CD4-positive, alpha-beta memory T cell (primary cell): ENCODE data around the gene CPE. TPM values are rescaled to one million over a fixed set of nuclear protein-coding genes. Genes with fewer than 3 reads are reported as not detected.

ENCODE experiments used
- CTCF ChIA-PET: fragments of 350-600 bp; sonication (Branson Sonifier 250); formaldehyde crosslinking; loops from one replicate; lab custom pipeline; 2021; ENCODE audit warnings: inconsistent platforms; ENCODE audit not compliant: partially characterized antibody; lab: Charles Lee
- POLR2A ChIA-PET: fragments of 350-600 bp; sonication (Branson Sonifier 250); formaldehyde crosslinking; loops from one replicate; lab custom pipeline; 2021; ENCODE audit not compliant: partially characterized antibody; lab: Charles Lee
- DNase-seq, 5 donors: peaks; one replicate each; pipeline versions ENCODE4 v3.0.0 to v3.0.0-alpha.2; 2020 to 2022; ENCODE audit warnings: mixed read lengths in 1 of 5
- H3K27ac ChIP-seq: one replicate; pipeline ENCODE4 v1.7.0; 2013; ENCODE audit warnings: low read depth, low read length
- H3K27me3 ChIP-seq: 2 replicates; pipeline ENCODE4 v1.7.0; 2013; ENCODE audit warnings: mild to moderate bottlenecking, low read length, moderate library complexity; ENCODE audit not compliant: insufficient read depth
- H3K36me3 ChIP-seq: 2 replicates; pipeline ENCODE4 v1.7.0; 2013; ENCODE audit warnings: mild to moderate bottlenecking, low read length, moderate library complexity; ENCODE audit not compliant: insufficient read depth
- H3K4me1 ChIP-seq: 2 replicates; pipeline ENCODE4 v1.7.0; 2013; ENCODE audit warnings: mild to moderate bottlenecking, low read length, moderate library complexity; ENCODE audit not compliant: insufficient read depth
- H3K4me3 ChIP-seq, 2 donors: one replicate each; pipeline ENCODE4 v1.7.0; 2013; ENCODE audit warnings: low read length in 2 of 2, mild to moderate bottlenecking in 1 of 2
- H3K9me3 ChIP-seq, 2 donors: one replicate each; pipeline ENCODE4 v1.7.0; 2013; ENCODE audit warnings: low read length in 2 of 2, control low read depth in 1 of 2; ENCODE audit not compliant: control insufficient read depth in 1 of 2
- H3K27ac Mint-ChIP-seq, 7 donors: one replicate each; pipeline ENCODE4 v1.8.0; 2020 to 2021; ENCODE audit warnings: mixed read lengths in 7 of 7, mild to moderate bottlenecking in 6 of 7, inconsistent platforms in 3 of 7, moderate library complexity in 3 of 7
- H3K27me3 Mint-ChIP-seq, 2 donors: one replicate each; pipeline ENCODE4 v1.8.0; 2020 to 2021; ENCODE audit warnings: mixed read lengths in 2 of 2
- H3K36me3 Mint-ChIP-seq, 2 donors: one replicate each; pipeline ENCODE4 v1.8.0; 2020 to 2021; ENCODE audit warnings: mixed read lengths in 2 of 2, inconsistent platforms in 1 of 2, mild to moderate bottlenecking in 1 of 2
- H3K4me1 Mint-ChIP-seq, 4 donors: one replicate each; pipeline ENCODE4 v1.8.0; 2020 to 2021; ENCODE audit warnings: mixed read lengths in 4 of 4, mild to moderate bottlenecking in 1 of 4
- H3K4me3 Mint-ChIP-seq, 8 donors: one replicate each; pipeline ENCODE4 v1.8.0; 2020 to 2021; ENCODE audit warnings: mixed read lengths in 8 of 8, mild to moderate bottlenecking in 7 of 8, moderate library complexity in 6 of 8, inconsistent platforms in 3 of 8
- H3K9me3 Mint-ChIP-seq, 8 donors: one replicate each; pipeline ENCODE4 v1.8.0; 2020 to 2021; ENCODE audit warnings: mixed read lengths in 8 of 8, mild to moderate bottlenecking in 5 of 8, inconsistent platforms in 3 of 8, moderate library complexity in 1 of 8
- intact Hi-C: fragments of 100-400 bp; cut with micrococcal nuclease; formaldehyde crosslinking; loops from one replicate; pipeline ENCODE4 v1.15.1; 2023
- polyA plus RNA-seq, 2 donors: library from polyadenylated mRNA; unstranded; fragments of 300-500 nt; fragmentation: Illumina TruSeq; gene quantifications; one replicate each; pipeline ENCODE4 v1.2.3, GENCODE V29; 2021
- total RNA-seq, 2 experiments: library from RNA; stranded (reverse); gene quantifications; one replicate each; pipeline ENCODE4 v1.2.3, GENCODE V29; 2021

CPE gene
- total and polyA plus RNA-seq, 4 experiments from 2014 or later = not detected

GRCh38 chr4:165386328-165386727, 7.5 kb downstream of the CPE start:
- Histone ChIP-seq H3K27me3 (peaks cover 5% of the 10 kb centered on the region), H3K27ac (no peak overlapping the region), H3K9me3 (no peaks in the 10 kb centered on the region), H3K4me3 (no peak overlapping the region), H3K4me1 (no peaks in the 10 kb centered on the region), H3K36me3 (no peaks in the 10 kb centered on the region)
- CTCF ChIA-PET = interaction anchor here (1.0 to 1.4 kb wide), 2 partner anchors 10 to 68 kb away, joined by 3 to 4 read pairs; no protein-coding TSS in a partner anchor
- no peaks in the 10 kb centered on the region for H3K36me3 Mint-ChIP-seq
- H3K4me3 Mint-ChIP-seq = no peak overlapping the region
- intact Hi-C loops = no loop called here
- no peaks in the 10 kb centered on the region for H3K9me3 Mint-ChIP-seq
- POLR2A ChIA-PET = no interaction called here
- peaks cover 12 to 33% of the 10 kb centered on the region in 2 donors for H3K27me3 Mint-ChIP-seq
- H3K4me1 Mint-ChIP-seq = no peaks in the 10 kb centered on the region
- H3K27ac Mint-ChIP-seq = no peak overlapping the region
- no peak for DNase-seq

GRCh38 chr4:165388756-165389155, 9.9 kb downstream of the CPE start:
- POLR2A ChIA-PET = no interaction called here
- H3K9me3 ChIP-seq = no peaks in the 10 kb centered on the region
- H3K27me3 Mint-ChIP-seq = peaks cover 11 to 24% of the 10 kb centered on the region in 2 donors
- H3K36me3 Mint-ChIP-seq = no peaks in the 10 kb centered on the region
- H3K4me1 Mint-ChIP-seq = no peaks in the 10 kb centered on the region
- intact Hi-C loops = no loop called here
- DNase-seq = no peak
- H3K4me3 Mint-ChIP-seq = no peak overlapping the region
- CTCF ChIA-PET = no interaction called here
- H3K27me3 ChIP-seq = peaks cover 5% of the 10 kb centered on the region
- H3K27ac Mint-ChIP-seq = no peak overlapping the region
- H3K4me3 ChIP-seq = no peak overlapping the region
- H3K9me3 Mint-ChIP-seq = no peaks in the 10 kb centered on the region
- H3K36me3 ChIP-seq = no peaks in the 10 kb centered on the region
- no peaks in the 10 kb centered on the region for H3K4me1 ChIP-seq
- no peak overlapping the region for H3K27ac ChIP-seq

- no peak overlapping the region for H3K27ac Mint-ChIP-seq
- CTCF ChIA-PET = no interaction called here
- peaks cover 6 to 11% of the 10 kb centered on the region in 2 donors for H3K27me3 Mint-ChIP-seq
Measured at GRCh38 chr4:165393051-165393450, 14.2 kb downstream of the CPE start.

GRCh38 chr4:165393704-165394103, 14.9 kb downstream of the CPE start:
- Histone ChIP-seq H3K4me3 (no peak overlapping the region), H3K36me3 (no peaks in the 10 kb centered on the region), H3K27ac (no peak overlapping the region), H3K9me3 (no peaks in the 10 kb centered on the region), H3K4me1 (no peaks in the 10 kb centered on the region), H3K27me3 (no peaks in the 10 kb centered on the region)
- no peaks in the 10 kb centered on the region for H3K9me3 Mint-ChIP-seq
- DNase-seq = no peak
- POLR2A ChIA-PET = no interaction called here
- H3K27me3 Mint-ChIP-seq = peaks cover 6 to 10% of the 10 kb centered on the region in 2 donors
- CTCF ChIA-PET = no interaction called here
- intact Hi-C loops = no loop called here
- H3K27ac Mint-ChIP-seq = no peak overlapping the region
- no peaks in the 10 kb centered on the region for H3K36me3 Mint-ChIP-seq
- H3K4me3 Mint-ChIP-seq = no peak overlapping the region
- H3K4me1 Mint-ChIP-seq = no peaks in the 10 kb centered on the region

More at GRCh38 chr4:165393051-165393450, 14.2 kb downstream of the CPE start:
- Mint-ChIP-seq H3K4me3 (no peak overlapping the region), H3K4me1 (no peaks in the 10 kb centered on the region), H3K36me3 (no peaks in the 10 kb centered on the region), H3K9me3 (no peaks in the 10 kb centered on the region)
- POLR2A ChIA-PET = no interaction called here
- H3K4me3 ChIP-seq = no peak overlapping the region
- no peaks in the 10 kb centered on the region for H3K4me1 ChIP-seq
- H3K27me3 ChIP-seq = no peaks in the 10 kb centered on the region
- DNase-seq = no peak
- no peak overlapping the region for H3K27ac ChIP-seq
- intact Hi-C loops = no loop called here
- H3K9me3 ChIP-seq = no peaks in the 10 kb centered on the region
- no peaks in the 10 kb centered on the region for H3K36me3 ChIP-seq

- Mint-ChIP-seq H3K27ac (no peak overlapping the region), H3K27me3 (peaks cover 4 to 10% of the 10 kb centered on the region in 2 donors), H3K4me1 (no peaks in the 10 kb centered on the region), H3K9me3 (no peaks in the 10 kb centered on the region), H3K4me3 (no peak overlapping the region), H3K36me3 (no peaks in the 10 kb centered on the region)
- H3K9me3 ChIP-seq = no peaks in the 10 kb centered on the region
- no peaks in the 10 kb centered on the region for H3K4me1 ChIP-seq
- H3K36me3 ChIP-seq = no peaks in the 10 kb centered on the region
- ChIA-PET CTCF (no interaction called here), POLR2A (no interaction called here)
- DNase-seq = no peak
- intact Hi-C loops = no loop called here
- no peak overlapping the region for H3K27ac ChIP-seq
- no peak overlapping the region for H3K4me3 ChIP-seq
- no peaks in the 10 kb centered on the region for H3K27me3 ChIP-seq
Measured at GRCh38 chr4:165394275-165394674, 15.5 kb downstream of the CPE start.

GRCh38 chr4:165398570-165398969, 19.8 kb downstream of the CPE start:
- ChIA-PET CTCF (no interaction called here), POLR2A (no interaction called here)
- Mint-ChIP-seq H3K9me3 (no peaks in the 10 kb centered on the region), H3K4me1 (no peaks in the 10 kb centered on the region), H3K27me3 (peaks cover 0 to 3% of the 10 kb centered on the region in 2 donors), H3K36me3 (no peaks in the 10 kb centered on the region), H3K4me3 (no peak overlapping the region), H3K27ac (no peak overlapping the region)
- no peak overlapping the region for H3K27ac ChIP-seq
- intact Hi-C loops = no loop called here
- no peaks in the 10 kb centered on the region for H3K27me3 ChIP-seq
- H3K4me3 ChIP-seq = no peak overlapping the region
- no peaks in the 10 kb centered on the region for H3K4me1 ChIP-seq
- no peaks in the 10 kb centered on the region for H3K36me3 ChIP-seq
- DNase-seq = no peak
- H3K9me3 ChIP-seq = no peaks in the 10 kb centered on the region

- Histone ChIP-seq H3K36me3 (no peaks in the 10 kb centered on the region), H3K4me1 (no peaks in the 10 kb centered on the region), H3K27ac (no peak overlapping the region), H3K4me3 (no peak overlapping the region), H3K9me3 (no peaks in the 10 kb centered on the region), H3K27me3 (no peaks in the 10 kb centered on the region)
- ChIA-PET POLR2A (no interaction called here), CTCF (interaction anchor here (1.6 kb wide), 1 partner anchor 272 kb away, joined by 5 read pairs; no protein-coding TSS in a partner anchor)
- H3K36me3 Mint-ChIP-seq = no peaks in the 10 kb centered on the region
- H3K4me1 Mint-ChIP-seq = no peaks in the 10 kb centered on the region
- H3K9me3 Mint-ChIP-seq = peaks cover 0 to 3% (median 0%) of the 10 kb centered on the region in 8 donors
- no peak overlapping the region for H3K4me3 Mint-ChIP-seq
- H3K27ac Mint-ChIP-seq = no peak overlapping the region
- peaks cover 1 to 2% of the 10 kb centered on the region in 2 donors for H3K27me3 Mint-ChIP-seq
- intact Hi-C loops = no loop called here
- no peak for DNase-seq
Measured at GRCh38 chr4:165402375-165402774, 23.6 kb downstream of the CPE start.

- H3K4me1 ChIP-seq = no peaks in the 10 kb centered on the region
- Mint-ChIP-seq H3K27me3 (peaks cover 2% of the 10 kb centered on the region in 2 donors), H3K4me1 (no peaks in the 10 kb centered on the region), H3K4me3 (no peak overlapping the region), H3K36me3 (no peaks in the 10 kb centered on the region), H3K9me3 (peaks cover 0 to 3% (median 0%) of the 10 kb centered on the region in 8 donors), H3K27ac (no peak overlapping the region)
- intact Hi-C loops = no loop called here
- no peak overlapping the region for H3K4me3 ChIP-seq
- CTCF ChIA-PET = interaction anchor here (1.6 kb wide), 1 partner anchor 272 kb away, joined by 5 read pairs; no protein-coding TSS in a partner anchor
- POLR2A ChIA-PET = no interaction called here
- no peak overlapping the region for H3K27ac ChIP-seq
- H3K9me3 ChIP-seq = no peaks in the 10 kb centered on the region
- no peaks in the 10 kb centered on the region for H3K27me3 ChIP-seq
- no peaks in the 10 kb centered on the region for H3K36me3 ChIP-seq
- no peak for DNase-seq
Measured at GRCh38 chr4:165403048-165403447, 24.2 kb downstream of the CPE start.
